GM19351 (cell line): Measurements from ENCODE around the gene VTI1A.

Source experiments
- ATAC-seq: cut with Tn5 transposase; IDR thresholded peaks from one replicate; pipeline ENCODE4 v1.9.1; 2021; ENCODE audit warnings: mild to moderate bottlenecking, moderate library complexity; ENCODE audit not compliant: unreplicated experiment

VTI1A gene

GRCh38 chr10:112669989-112670388, 223.0 kb downstream of the VTI1A start:
- ATAC-seq, result no peak

GRCh38 chr10:112671743-112672142, 224.7 kb downstream of the VTI1A start:
- ATAC-seq, result no peak

- no peak for ATAC-seq
Measured at GRCh38 chr10:112672706-112673105, 225.7 kb downstream of the VTI1A start.

- no peak for ATAC-seq
Measured at GRCh38 chr10:112675560-112676083, 228.6 kb downstream of the VTI1A start.

GRCh38 chr10:112677689-112678088, 230.7 kb downstream of the VTI1A start:
- no peak for ATAC-seq

GRCh38 chr10:112678581-112678980, 231.6 kb downstream of the VTI1A start:
- ATAC-seq, result no peak

GRCh38 chr10:112678987-112679386, 232.0 kb downstream of the VTI1A start:
- no peak for ATAC-seq

- ATAC-seq, result no peak
Measured at GRCh38 chr10:112679392-112679791, 232.4 kb downstream of the VTI1A start.

- ATAC-seq, result no peak
Measured at GRCh38 chr10:112680586-112680985, 233.6 kb downstream of the VTI1A start.

GRCh38 chr10:112687647-112688046, 240.6 kb downstream of the VTI1A start:
- no peak for ATAC-seq

GRCh38 chr10:112689327-112690072, 242.5 kb downstream of the VTI1A start:
- no peak for ATAC-seq

GRCh38 chr10:112695539-112695938, 248.5 kb downstream of the VTI1A start:
- no peak for ATAC-seq

GRCh38 chr10:112696592-112696991, 249.6 kb downstream of the VTI1A start:
- no peak for ATAC-seq

GRCh38 chr10:112698133-112698817, 251.3 kb downstream of the VTI1A start:
- no peak for ATAC-seq

- ATAC-seq, result no peak
Measured at GRCh38 chr10:112698818-112699164, 251.8 kb downstream of the VTI1A start.

GRCh38 chr10:112700215-112700671, 253.2 kb downstream of the VTI1A start:
- ATAC-seq, result no peak

GRCh38 chr10:112701211-112701877, 254.3 kb downstream of the VTI1A start:
- no peak for ATAC-seq

- ATAC-seq, result no peak
Measured at GRCh38 chr10:112701878-112702255, 254.9 kb downstream of the VTI1A start.

GRCh38 chr10:112706577-112706976, 259.6 kb downstream of the VTI1A start:
- ATAC-seq, result no peak

GRCh38 chr10:112708461-112708860, 261.4 kb downstream of the VTI1A start:
- no peak for ATAC-seq

- ATAC-seq, result no peak
Measured at GRCh38 chr10:112710528-112710927, 263.5 kb downstream of the VTI1A start.

- no peak for ATAC-seq
Measured at GRCh38 chr10:112711366-112711765, 264.4 kb downstream of the VTI1A start.
